K562 (cell line): Measurements from ENCODE around the gene NRSN2. TPM values are rescaled to one million over a fixed set of nuclear protein-coding genes. Genes with fewer than 3 reads are reported as not detected.

Experiments
- ATF4 ChIP-seq: fragments of 450-650 bp; formaldehyde crosslinking; IDR thresholded peaks from 2 replicates; pipeline ENCODE4 v1.4.0; 2022; ENCODE audit warnings: mild to moderate bottlenecking, moderate library complexity
- BRF1 ChIP-seq: IDR thresholded peaks from 3 replicates; pipeline ENCODE4 v1.6.1; 2011; ENCODE audit warnings: borderline replicate concordance, mild to moderate bottlenecking; ENCODE audit not compliant: insufficient read length; ENCODE audit errors: extremely low read depth
- HINFP ChIP-seq: fragments of 450-650 bp; conservative IDR thresholded peaks from 2 replicates; pipeline ENCODE4 v1.6.1; 2016; ENCODE audit warnings: missing genetic modification characterization, low read depth, mild to moderate bottlenecking, control low read depth, missing compliant biosample characterization
- MTF1 ChIP-seq: fragments of 250-450 bp; sonication (Bioruptor Pico); IDR thresholded peaks from 2 replicates; pipeline ENCODE4 v1.9.0; 2021; ENCODE audit warnings: moderate library complexity, mild to moderate bottlenecking, inconsistent platforms, borderline replicate concordance
- MXD1 ChIP-seq: fragments of 250-450 bp; sonication (Bioruptor Pico); IDR thresholded peaks from 2 replicates; pipeline ENCODE4 v1.8.0; 2021; ENCODE audit warnings: borderline replicate concordance, mild to moderate bottlenecking, moderate library complexity; ENCODE audit not compliant: poor library complexity, severe bottlenecking
- NR2C2 ChIP-seq, 2 experiments: fragments of 200-800 bp in 1 of 2; sonication (Bioruptor generic) in 1 of 2; sonication (generic) in 1 of 2; formaldehyde crosslinking in 1 of 2; IDR thresholded peaks; 2 replicates each; pipeline versions ENCODE4 v1.6.1 to v1.8.0; 2016 to 2022; ENCODE audit warnings: mild to moderate bottlenecking in 1 of 2, missing compliant biosample characterization in 1 of 2, missing genetic modification characterization in 1 of 2, missing genetic modification reagents in 1 of 2
- PHF8 ChIP-seq: fragments of 200-600 bp; sonication (generic); IDR thresholded peaks from 2 replicates; pipeline ENCODE4 v1.6.1; 2012; ENCODE audit warnings: mixed run types, mild to moderate bottlenecking, inconsistent platforms, low read length, moderate library complexity, borderline replicate concordance
- RBFOX2 ChIP-seq: fragments of 200-400 bp; formaldehyde crosslinking; IDR thresholded peaks from 2 replicates; pipeline ENCODE4 v1.6.1; 2017; ENCODE audit warnings: low read depth, mild to moderate bottlenecking, low read length, moderate library complexity
- RBM15 ChIP-seq: fragments of 200-400 bp; formaldehyde crosslinking; IDR thresholded peaks from 2 replicates; pipeline ENCODE4 v1.6.1; 2018; ENCODE audit warnings: mild to moderate bottlenecking, low read length, moderate library complexity; ENCODE audit not compliant: insufficient read depth
- SPI1 ChIP-seq: IDR thresholded peaks from 2 replicates; pipeline ENCODE4 v1.6.1; 2011; ENCODE audit warnings: low read depth, low read length, control low read depth, borderline replicate concordance
- STAT5A ChIP-seq: IDR thresholded peaks from 2 replicates; pipeline ENCODE4 v1.6.1; 2012; ENCODE audit warnings: low read length, inconsistent platforms, borderline replicate concordance
- ZNF511 ChIP-seq: sonication (generic); formaldehyde crosslinking; IDR thresholded peaks from 2 replicates; pipeline ENCODE4 v1.8.0; 2022; ENCODE audit warnings: mild to moderate bottlenecking, missing genetic modification reagents
- ZNF668 ChIP-seq: fragments of 250-450 bp; sonication (Bioruptor Pico); IDR thresholded peaks from 2 replicates; pipeline ENCODE4 v1.8.0; 2022; ENCODE audit warnings: mild to moderate bottlenecking, inconsistent platforms
- ZNF764 ChIP-seq: fragments of 250-450 bp; sonication (Bioruptor Pico); IDR thresholded peaks from 2 replicates; pipeline ENCODE4 v1.4.0; 2020; ENCODE audit warnings: low read depth, mild to moderate bottlenecking, moderate library complexity
- polyA plus RNA-seq, 8 experiments: library from polyadenylated mRNA; depleted of rRNA in 4 of 8; stranded (reverse) in 5 of 8; unstranded in 3 of 8; fragments of >200 nt; fragmentation: Nextera tagmentation in 2 of 8; fragmentation: Illumina TruSeq in 1 of 8; extraction: Ambion mirVana in 2 of 8; extraction: Trizol in 1 of 8; gene quantifications; 2 replicates each; pipeline versions ENCODE4 v1.2.1 to v1.2.3, GENCODE V29; 2011 to 2014; ENCODE audit warnings: inconsistent platforms in 1 of 8, missing spikeins in 1 of 8
- total RNA-seq, 7 experiments: library from RNA; depleted of rRNA in 6 of 7; stranded (reverse); fragments of >200 nt in 6 of 7; fragmentation: Illumina TruSeq in 2 of 7; extraction: Trizol in 2 of 7; gene quantifications; 2 replicates each; pipeline versions ENCODE4 v1.2.1 to v1.2.3, GENCODE V29; 2011 to 2021; ENCODE audit warnings: low replicate concordance in 1 of 7
- TF ChIP-seq, protein P1 (sequence below): fragments of 250-450 bp; sonication (Bioruptor Pico); IDR thresholded peaks from 2 replicates; pipeline ENCODE4 v1.4.0; 2020; ENCODE audit warnings: borderline replicate concordance
- TF ChIP-seq, protein P2 (sequence below): fragments of 250-450 bp; sonication (Bioruptor Pico); IDR thresholded peaks from 2 replicates; pipeline ENCODE4 v1.8.0; 2022; ENCODE audit warnings: inconsistent platforms, mild to moderate bottlenecking, moderate library complexity, borderline replicate concordance

NRSN2 gene
- total and polyA plus RNA-seq, 9 of the 15 experiments (the other 6 are each of a cell fraction or from before 2014, with no cell fraction given) = 7.5 to 29.7 (median 11.1) TPM

DNA sequence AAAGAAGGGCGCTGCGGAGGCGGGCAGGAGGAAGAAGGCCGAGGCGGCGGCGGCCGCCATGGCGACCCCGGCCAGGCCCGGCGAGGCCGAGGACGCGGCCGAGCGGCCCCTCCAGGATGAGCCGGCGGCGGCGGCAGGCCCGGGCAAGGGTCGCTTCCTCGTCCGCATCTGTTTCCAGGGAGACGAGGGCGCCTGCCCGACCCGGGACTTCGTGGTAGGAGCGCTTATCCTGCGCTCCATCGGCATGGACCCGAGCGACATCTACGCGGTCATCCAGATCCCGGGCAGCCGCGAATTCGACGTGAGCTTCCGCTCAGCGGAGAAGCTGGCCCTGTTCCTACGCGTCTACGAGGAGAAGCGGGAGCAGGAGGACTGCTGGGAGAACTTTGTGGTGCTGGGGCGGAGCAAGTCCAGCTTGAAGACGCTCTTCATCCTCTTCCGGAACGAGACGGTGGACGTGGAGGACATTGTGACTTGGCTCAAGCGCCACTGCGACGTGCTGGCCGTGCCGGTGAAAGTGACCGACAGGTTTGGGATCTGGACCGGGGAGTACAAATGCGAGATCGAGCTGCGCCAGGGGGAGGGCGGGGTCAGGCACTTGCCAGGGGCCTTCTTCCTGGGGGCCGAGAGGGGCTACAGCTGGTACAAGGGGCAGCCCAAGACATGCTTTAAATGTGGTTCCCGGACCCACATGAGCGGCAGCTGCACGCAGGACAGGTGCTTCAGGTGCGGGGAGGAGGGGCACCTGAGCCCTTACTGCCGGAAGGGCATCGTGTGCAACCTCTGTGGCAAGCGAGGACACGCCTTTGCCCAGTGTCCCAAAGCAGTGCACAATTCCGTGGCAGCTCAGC lies 48.8 kb upstream of the NRSN2 start (continued):
- TF ChIP-seq NR2C2 (CRISPR knock-in tag; IDR thresholded peaks at IDR 0.05) (0 out of 2 replicates have a peak, but pooled peaks have one; percentile 31), NR2C2 (tag; IDR thresholded peaks at IDR 0.05) (peak; percentile 37), BRF1 (no peak), ZNF668 (no peak), ZNF764 (CRISPR knock-in tag) (no peak), HINFP (peak; percentile 89), SPI1 (no peak), MTF1 (CRISPR knock-in tag) (no peak), RBM15 (no peak), MXD1 (CRISPR knock-in tag) (no peak), ZNF511 (CRISPR knock-in tag) (peak; percentile 40; the same call in 1 of the 2 replicates), RBFOX2 (peak; percentile 75), ATF4 (CRISPR knock-in tag) (no peak), STAT5A (no peak), PHF8 (peak; percentile 31; the same call in 1 of the 2 replicates)
- TF ChIP-seq, protein P1, sequence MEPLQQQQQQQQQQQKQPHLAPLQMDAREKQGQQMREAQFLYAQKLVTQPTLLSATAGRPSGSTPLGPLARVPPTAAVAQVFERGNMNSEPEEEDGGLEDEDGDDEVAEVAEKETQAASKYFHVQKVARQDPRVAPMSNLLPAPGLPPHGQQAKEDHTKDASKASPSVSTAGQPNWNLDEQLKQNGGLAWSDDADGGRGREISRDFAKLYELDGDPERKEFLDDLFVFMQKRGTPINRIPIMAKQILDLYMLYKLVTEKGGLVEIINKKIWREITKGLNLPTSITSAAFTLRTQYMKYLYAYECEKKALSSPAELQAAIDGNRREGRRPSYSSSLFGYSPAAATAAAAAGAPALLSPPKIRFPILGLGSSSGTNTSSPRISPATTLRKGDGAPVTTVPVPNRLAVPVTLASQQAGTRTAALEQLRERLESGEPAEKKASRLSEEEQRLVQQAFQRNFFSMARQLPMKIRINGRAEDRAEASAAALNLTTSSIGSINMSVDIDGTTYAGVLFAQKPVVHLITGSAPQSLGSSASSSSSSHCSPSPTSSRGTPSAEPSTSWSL (CRISPR knock-in tag) = no peak
- TF ChIP-seq, protein P2, sequence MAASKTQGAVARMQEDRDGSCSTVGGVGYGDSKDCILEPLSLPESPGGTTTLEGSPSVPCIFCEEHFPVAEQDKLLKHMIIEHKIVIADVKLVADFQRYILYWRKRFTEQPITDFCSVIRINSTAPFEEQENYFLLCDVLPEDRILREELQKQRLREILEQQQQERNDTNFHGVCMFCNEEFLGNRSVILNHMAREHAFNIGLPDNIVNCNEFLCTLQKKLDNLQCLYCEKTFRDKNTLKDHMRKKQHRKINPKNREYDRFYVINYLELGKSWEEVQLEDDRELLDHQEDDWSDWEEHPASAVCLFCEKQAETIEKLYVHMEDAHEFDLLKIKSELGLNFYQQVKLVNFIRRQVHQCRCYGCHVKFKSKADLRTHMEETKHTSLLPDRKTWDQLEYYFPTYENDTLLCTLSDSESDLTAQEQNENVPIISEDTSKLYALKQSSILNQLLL (CRISPR knock-in tag) = no peak
